GM13977 (cell line): ENCODE data around the gene MPDZ.

Source experiments
- DNase-seq: peaks from one replicate; pipeline ENCODE4 v3.0.0; 2012; ENCODE audit warnings: low spot score
- CTCF ChIP-seq: IDR thresholded peaks from 2 replicates; pipeline ENCODE4 v1.5.1; 2012; ENCODE audit warnings: mild to moderate bottlenecking, control low read depth; ENCODE audit not compliant: insufficient read depth; ENCODE audit errors: extremely low read depth, missing control alignments
- in situ Hi-C: fragments of 300-500 bp; cut with MboI; formaldehyde crosslinking; loops from one replicate; pipeline ENCODE4 v1.12.0; 2022; ENCODE audit warnings: low sequenced_read_pairs, low pct_unique_long_range_greater_than_20kb, mixed read lengths, inconsistent platforms; ENCODE audit not compliant: unreplicated experiment

The MPDZ gene

GRCh38 chr9:13139641-13140171, 139.8 kb downstream of the MPDZ start:
- in situ Hi-C loops = no loop called here
- no peak for TF ChIP-seq CTCF
- DNase-seq = no peak

- TF ChIP-seq CTCF = no peak
- DNase-seq = no peak
- in situ Hi-C loops = no loop called here
These were observed 142.1 kb downstream of the MPDZ start for GRCh38 chr9:13137426-13137825.

- TF ChIP-seq CTCF = no peak
- DNase-seq = no peak
- in situ Hi-C loops = no loop called here
These were observed 147.5 kb downstream of the MPDZ start for GRCh38 chr9:13131991-13132390.

- TF ChIP-seq CTCF = no peak
- DNase-seq = no peak
- in situ Hi-C loops = no loop called here
These were observed 148.1 kb downstream of the MPDZ start for GRCh38 chr9:13131416-13131815.

- no peak for TF ChIP-seq CTCF
- DNase-seq = no peak
- in situ Hi-C loops = no loop called here
These were observed 151.1 kb downstream of the MPDZ start for GRCh38 chr9:13128266-13128860.

GRCh38 chr9:13127131-13127530, 152.4 kb downstream of the MPDZ start:
- no peak for TF ChIP-seq CTCF
- DNase-seq = no peak
- in situ Hi-C loops = no loop called here

GRCh38 chr9:13125261-13125660, 154.2 kb downstream of the MPDZ start:
- no peak for TF ChIP-seq CTCF
- no peak for DNase-seq
- in situ Hi-C loops = no loop called here
